Tibial nerve (tissue), 3 donors: ENCODE results near the gene ARSB.

Experiments used
- CTCF ChIP-seq, 5 experiments: fragments of 200-600 bp in 3 of 5; fragments of 450-650 bp in 2 of 5; sonication (generic) in 3 of 5; IDR thresholded peaks; one replicate each; pipeline ENCODE4 v1.5.1; 2016 to 2019; ENCODE audit warnings: antibody characterized with exemption in 5 of 5, mild to moderate bottlenecking in 3 of 5, moderate library complexity in 2 of 5
- POLR2A ChIP-seq, 2 donors: fragments of 450-650 bp; IDR thresholded peaks; one replicate each; pipeline ENCODE4 v1.6.1; 2017; ENCODE audit warnings: antibody characterized with exemption in 2 of 2, mild to moderate bottlenecking in 2 of 2, moderate library complexity in 2 of 2

DNA sequence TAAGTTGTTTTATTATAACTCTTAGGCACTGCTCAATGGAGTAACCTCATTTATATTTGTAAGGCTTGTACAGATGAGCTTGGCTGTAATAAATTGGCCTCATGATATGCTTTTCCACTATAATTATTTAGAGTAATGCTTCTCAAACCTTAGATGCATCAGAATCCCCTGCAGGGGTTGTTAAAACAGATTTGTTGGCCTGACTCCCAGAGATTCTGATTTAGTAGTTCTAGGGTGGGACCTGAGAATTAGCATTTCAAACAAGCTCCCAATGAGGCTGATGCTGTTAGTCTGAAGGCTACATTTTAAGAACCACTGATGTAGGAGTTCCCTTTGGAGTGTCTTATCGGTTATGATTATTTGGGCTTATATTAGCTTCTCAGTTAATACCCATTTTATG, 38.2 kb upstream of the ARSB start:
- TF ChIP-seq CTCF (IDR thresholded peaks at IDR 0.05) = no peak
- no peak for TF ChIP-seq POLR2A (IDR thresholded peaks at IDR 0.05)
